Mesendoderm (in vitro differentiated cells): ENCODE measurements around the gene PDGFD.
A peak's percentile ranks its signal among the peaks of the same experiment; 100 is the strongest.

ENCODE experiments used
- DNase-seq: peaks from one replicate; pipeline ENCODE4 v3.0.0; 2013
- H2AK5ac ChIP-seq: 2 replicates; pipeline ENCODE4 v1.6.1; 2013; ENCODE audit warnings: low read length, inconsistent platforms
- H2BK120ac ChIP-seq: 2 replicates; pipeline ENCODE4 v1.6.1; 2013; ENCODE audit warnings: low read depth, mild to moderate bottlenecking, low read length, moderate library complexity, mixed read lengths
- H2BK15ac ChIP-seq: replicated peaks from 2 replicates; pipeline ENCODE4 v1.6.1; 2013; ENCODE audit warnings: low read depth, mild to moderate bottlenecking, moderate library complexity
- H2BK5ac ChIP-seq: 2 replicates; pipeline ENCODE4 v1.6.1; 2013; ENCODE audit warnings: low read length, inconsistent platforms
- H3K18ac ChIP-seq: 2 replicates; pipeline ENCODE4 v1.6.1; 2013; ENCODE audit warnings: mild to moderate bottlenecking, low read length, mixed read lengths
- H3K23ac ChIP-seq: one replicate; pipeline ENCODE4 v1.6.1; 2013; ENCODE audit warnings: low read length
- H3K27ac ChIP-seq: 2 replicates; pipeline ENCODE4 v1.5.1; 2013; ENCODE audit warnings: low read depth, mild to moderate bottlenecking, inconsistent platforms, low read length, moderate library complexity
- H3K27me3 ChIP-seq: 2 replicates; pipeline ENCODE4 v1.6.1; 2013; ENCODE audit warnings: low read length, control low read depth, mild to moderate bottlenecking, inconsistent platforms; ENCODE audit not compliant: insufficient read depth, poor library complexity
- H3K36me3 ChIP-seq: 2 replicates; pipeline ENCODE4 v1.6.1; 2013; ENCODE audit warnings: low read length, inconsistent platforms; ENCODE audit not compliant: control insufficient read depth, insufficient read depth
- H3K4ac ChIP-seq: one replicate; pipeline ENCODE4 v1.6.1; 2013; ENCODE audit warnings: low read depth, mild to moderate bottlenecking, low read length, moderate library complexity
- H3K4me1 ChIP-seq: 2 replicates; pipeline ENCODE4 v1.6.1; 2013; ENCODE audit warnings: low read depth, low read length, inconsistent platforms; ENCODE audit not compliant: control insufficient read depth
- H3K4me2 ChIP-seq: 2 replicates; pipeline ENCODE4 v1.6.1; 2013; ENCODE audit warnings: low read length
- H3K4me3 ChIP-seq: 2 replicates; pipeline ENCODE4 v1.5.1; 2013; ENCODE audit warnings: mild to moderate bottlenecking, low read length
- H3K56ac ChIP-seq: one replicate; pipeline ENCODE4 v1.6.1; 2013; ENCODE audit warnings: low read length
- H3K79me1 ChIP-seq: 2 replicates; pipeline ENCODE4 v1.6.1; 2013; ENCODE audit warnings: low read length, inconsistent platforms
- H3K79me2 ChIP-seq: 2 replicates; pipeline ENCODE4 v1.6.1; 2013; ENCODE audit warnings: mild to moderate bottlenecking, low read length; ENCODE audit not compliant: control insufficient read depth, insufficient read depth
- H3K9ac ChIP-seq: 2 replicates; pipeline ENCODE4 v1.6.1; 2013; ENCODE audit warnings: low read length, inconsistent platforms
- H4K5ac ChIP-seq: one replicate; pipeline ENCODE4 v1.6.1; 2013; ENCODE audit warnings: low read length
- H4K8ac ChIP-seq: one replicate; pipeline ENCODE4 v1.6.1; 2013; ENCODE audit warnings: low read depth, mild to moderate bottlenecking, control low read depth, low read length, moderate library complexity
- WGBS: extraction: QIAGEN DNeasy Blood & Tissue Kit; methylation state at CpG from one replicate; pipeline ENCODE4 v1.1.7; 2013; ENCODE audit warnings: low lambda C conversion rate, missing lambda C conversion rate; ENCODE audit not compliant: insufficient coverage; ENCODE audit errors: extremely low coverage; 5-methylcytosine and 5-hydroxymethylcytosine counted together

The PDGFD gene

DNA sequence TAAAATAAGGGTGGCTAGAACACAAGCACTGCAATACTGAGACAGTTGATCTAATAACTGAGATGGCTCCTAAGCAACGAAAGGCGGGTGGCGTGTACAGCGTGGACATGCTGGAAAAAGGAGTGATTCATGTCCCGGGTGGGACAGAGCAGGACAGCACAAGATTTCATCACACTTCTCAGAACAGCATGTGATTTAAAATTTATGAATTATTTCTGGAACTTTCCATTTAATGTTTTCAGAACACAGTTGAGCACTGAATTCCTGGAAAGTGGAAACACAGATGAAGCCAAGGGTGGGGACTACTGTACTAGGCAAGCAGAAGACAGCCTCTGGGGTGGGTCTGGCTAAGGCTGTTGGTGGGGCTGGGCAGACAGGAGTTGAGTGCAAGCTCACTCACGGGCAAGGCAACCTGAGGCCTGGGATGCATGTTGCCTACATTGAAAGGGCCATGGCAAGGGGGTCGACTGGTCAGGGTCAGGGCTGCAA is 293.1 kb downstream of the PDGFD start:
- Histone ChIP-seq H3K79me2 (no peaks in the 10 kb centered on the region), H3K18ac (no peak overlapping the region), H3K27ac (no peak overlapping the region), H2AK5ac (no peak overlapping the region), H3K36me3 (no peaks in the 10 kb centered on the region), H3K27me3 (no peaks in the 10 kb centered on the region), H3K23ac (no peak overlapping the region), H3K9ac (no peak overlapping the region), H2BK5ac (no peak overlapping the region), H3K79me1 (no peaks in the 10 kb centered on the region), H3K4ac (no peak overlapping the region), H2BK120ac (no peak overlapping the region), H2BK15ac (no peak overlapping the region), H3K4me3 (no peak overlapping the region), H4K5ac (no peak overlapping the region), H3K4me1 (no peaks in the 10 kb centered on the region), H3K56ac (no peak overlapping the region), H4K8ac (no peak overlapping the region), H3K4me2 (no peak overlapping the region)
- no CpG with 5 or more reads among the region's 7 CpGs for WGBS
- no peak for DNase-seq

DNA sequence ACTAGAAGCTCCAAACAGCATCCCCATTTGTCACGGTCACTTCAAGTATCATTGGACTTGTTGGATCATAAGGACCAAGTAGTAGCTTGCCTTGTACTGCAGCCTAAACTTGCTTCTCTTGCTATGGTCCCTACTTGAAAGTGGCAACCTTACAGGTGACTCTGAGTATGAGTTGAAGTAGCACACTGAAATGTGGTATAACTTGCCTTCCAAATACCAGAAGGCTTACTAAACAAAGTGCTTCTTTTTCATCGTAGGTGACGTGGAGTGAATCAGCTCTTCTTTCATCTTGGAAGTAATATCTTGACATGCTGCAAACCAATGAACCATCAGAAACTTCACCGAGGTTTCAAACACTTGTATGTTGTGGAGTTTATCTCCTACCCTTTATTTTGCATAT is 296.5 kb downstream of the PDGFD start:
- DNase-seq: no peak
- no peak overlapping the region for H4K5ac ChIP-seq
- no peak overlapping the region for H2AK5ac ChIP-seq
- H3K4ac ChIP-seq: no peak overlapping the region
- no peak overlapping the region for H2BK15ac ChIP-seq
- H4K8ac ChIP-seq: no peak overlapping the region
- no peak overlapping the region for H3K18ac ChIP-seq
- H3K4me2 ChIP-seq: no peak overlapping the region
- H3K79me1 ChIP-seq: no peaks in the 10 kb centered on the region
- H3K79me2 ChIP-seq: no peaks in the 10 kb centered on the region
- H3K23ac ChIP-seq: no peak overlapping the region
- no peaks in the 10 kb centered on the region for H3K36me3 ChIP-seq
- no peak overlapping the region for H3K4me3 ChIP-seq
- no CpG with 5 or more reads among the region's 4 CpGs for WGBS
- no peaks in the 10 kb centered on the region for H3K4me1 ChIP-seq
- H3K9ac ChIP-seq: no peak overlapping the region
- H2BK120ac ChIP-seq: no peak overlapping the region
- H3K27ac ChIP-seq: no peak overlapping the region
- no peaks in the 10 kb centered on the region for H3K27me3 ChIP-seq
- no peak overlapping the region for H2BK5ac ChIP-seq
- no peak overlapping the region for H3K56ac ChIP-seq

DNA sequence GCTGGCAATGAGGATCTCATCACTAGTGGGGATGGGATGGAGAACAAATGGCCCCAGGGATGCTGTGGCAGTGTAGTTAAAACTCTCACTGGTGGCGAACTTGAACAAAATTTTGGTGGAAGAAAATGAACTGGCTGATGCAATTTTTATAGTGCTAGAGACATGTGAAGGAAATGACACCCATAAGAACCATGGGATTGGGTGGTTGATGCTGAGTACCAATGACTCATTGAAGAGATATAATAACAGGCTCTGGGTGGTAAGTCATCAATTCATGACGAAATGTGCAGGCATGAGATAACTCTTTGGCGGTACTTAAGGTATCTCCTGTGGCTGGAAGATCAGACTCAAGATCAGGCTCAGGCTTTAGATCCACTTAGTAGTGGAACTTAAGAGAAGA is 300.4 kb downstream of the PDGFD start:
- Histone ChIP-seq H3K27me3 (no peaks in the 10 kb centered on the region), H3K36me3 (no peaks in the 10 kb centered on the region), H2AK5ac (no peak overlapping the region), H3K4me3 (no peak overlapping the region), H3K23ac (no peak overlapping the region), H3K79me2 (no peaks in the 10 kb centered on the region), H4K8ac (no peak overlapping the region), H2BK15ac (no peak overlapping the region), H3K4me1 (no peaks in the 10 kb centered on the region), H3K18ac (no peak overlapping the region), H3K79me1 (no peaks in the 10 kb centered on the region), H2BK120ac (no peak overlapping the region), H3K56ac (no peak overlapping the region), H3K4me2 (no peak overlapping the region), H2BK5ac (no peak overlapping the region), H4K5ac (no peak overlapping the region), H3K27ac (no peak overlapping the region), H3K4ac (no peak overlapping the region), H3K9ac (no peak overlapping the region)
- no CpG with 5 or more reads among the region's 3 CpGs for WGBS
- DNase-seq: no peak

DNA sequence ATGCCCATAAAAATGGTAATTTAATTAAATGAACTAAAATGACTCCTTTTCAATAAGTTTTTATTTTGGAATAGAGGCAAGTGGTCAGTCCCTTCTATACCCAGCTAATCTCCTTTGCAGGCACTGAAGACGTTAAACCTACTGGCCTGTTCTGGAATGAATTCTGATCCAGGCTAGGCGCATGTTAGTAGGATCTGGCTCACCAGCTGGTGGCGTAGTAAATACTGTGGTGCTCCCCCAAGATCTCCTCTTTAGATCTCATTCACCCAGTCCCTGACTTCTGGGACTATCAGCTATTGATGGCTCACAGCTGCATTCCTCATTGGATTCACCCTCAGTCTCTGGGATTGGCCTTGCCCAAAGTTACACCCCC is 301.2 kb downstream of the PDGFD start:
- H3K18ac ChIP-seq: no peak overlapping the region
- H3K36me3 ChIP-seq: no peaks in the 10 kb centered on the region
- no CpG with 5 or more reads among the region's 3 CpGs for WGBS
- no peaks in the 10 kb centered on the region for H3K27me3 ChIP-seq
- H2BK15ac ChIP-seq: no peak overlapping the region
- no peaks in the 10 kb centered on the region for H3K4me1 ChIP-seq
- no peak overlapping the region for H2BK120ac ChIP-seq
- no peak overlapping the region for H3K4me3 ChIP-seq
- H4K8ac ChIP-seq: no peak overlapping the region
- H3K23ac ChIP-seq: no peak overlapping the region
- H2AK5ac ChIP-seq: no peak overlapping the region
- H3K9ac ChIP-seq: no peak overlapping the region
- H3K4ac ChIP-seq: no peak overlapping the region
- no peak overlapping the region for H3K27ac ChIP-seq
- H4K5ac ChIP-seq: no peak overlapping the region
- H3K4me2 ChIP-seq: no peak overlapping the region
- H3K79me1 ChIP-seq: no peaks in the 10 kb centered on the region
- no peak overlapping the region for H3K56ac ChIP-seq
- H3K79me2 ChIP-seq: no peaks in the 10 kb centered on the region
- H2BK5ac ChIP-seq: no peak overlapping the region
- DNase-seq: peak; percentile 60

DNA sequence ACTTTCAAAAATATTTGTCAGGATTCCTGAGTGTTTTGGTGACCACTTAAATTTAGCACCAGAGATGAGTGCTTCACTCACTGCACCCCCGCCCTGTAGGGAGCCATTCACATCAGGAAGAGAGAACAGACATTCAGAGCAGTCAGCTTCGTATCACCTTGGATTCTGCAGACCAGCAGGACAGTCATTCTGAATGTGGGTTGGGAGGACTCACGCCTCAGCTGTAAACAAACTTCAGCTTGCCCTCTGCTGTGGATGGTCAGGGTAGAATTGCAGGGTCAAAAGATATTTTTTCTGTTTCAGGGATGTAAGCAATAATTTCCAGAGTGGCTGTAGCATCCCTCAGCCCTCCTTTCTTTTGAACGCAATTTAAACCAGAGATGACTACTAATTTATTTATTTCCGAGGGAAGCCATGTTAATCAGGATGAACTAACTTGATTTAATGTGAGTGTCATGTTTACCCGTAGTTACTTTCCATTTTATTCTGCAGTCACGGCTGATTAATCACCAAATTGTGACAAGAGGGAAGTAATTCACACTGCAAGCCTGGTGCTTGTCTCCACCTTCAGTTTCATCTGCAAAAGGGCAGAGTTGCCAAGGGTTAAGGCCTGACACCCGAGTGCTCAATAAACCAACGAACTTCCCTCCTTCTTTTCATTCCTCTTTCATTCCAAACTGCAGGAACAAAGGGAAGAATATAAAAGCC is 301.7 kb downstream of the PDGFD start:
- no peak overlapping the region for H3K4me3 ChIP-seq
- H4K8ac ChIP-seq: no peak overlapping the region
- no peak overlapping the region for H2AK5ac ChIP-seq
- no CpG with 5 or more reads among the region's 9 CpGs for WGBS
- no peak overlapping the region for H2BK120ac ChIP-seq
- H3K79me2 ChIP-seq: no peaks in the 10 kb centered on the region
- H3K4me2 ChIP-seq: no peak overlapping the region
- H2BK15ac ChIP-seq: no peak overlapping the region
- H3K36me3 ChIP-seq: no peaks in the 10 kb centered on the region
- DNase-seq: peak; percentile 13
- no peaks in the 10 kb centered on the region for H3K79me1 ChIP-seq
- H3K23ac ChIP-seq: no peak overlapping the region
- no peak overlapping the region for H3K18ac ChIP-seq
- H2BK5ac ChIP-seq: no peak overlapping the region
- no peaks in the 10 kb centered on the region for H3K27me3 ChIP-seq
- no peak overlapping the region for H4K5ac ChIP-seq
- no peaks in the 10 kb centered on the region for H3K4me1 ChIP-seq
- no peak overlapping the region for H3K27ac ChIP-seq
- no peak overlapping the region for H3K9ac ChIP-seq
- H3K56ac ChIP-seq: no peak overlapping the region
- H3K4ac ChIP-seq: no peak overlapping the region
